ENCODE measurements around the gene ENC1. TPM values are rescaled to one million over a fixed set of nuclear protein-coding genes. Genes with fewer than 3 reads are reported as not detected.

The ENC1 gene
- total and polyA plus RNA-seq, 10 of the 15 experiments (the other 5 are each of a cell fraction or from before 2014, with no cell fraction given) = 8.2 to 55.5 (median 32.1) TPM

- TF ChIP-seq SREBF2 (IDR thresholded peaks at IDR 0.05; ENCODE audit: low read length) = no peak
- TF ChIP-seq IRF4 (IDR thresholded peaks at IDR 0.05; ENCODE audit: low read depth, low read length) = no peak
Measured at GRCh38 chr5:74608736-74609601, 31.6 kb downstream of the ENC1 start (continued).

GRCh38 chr5:74605759-74606158 lies 34.8 kb downstream of the ENC1 start:
- ChIA-PET SMC1A (ENCODE audit: uncharacterized antibody, unreplicated experiment) (interaction anchor here (1.4 kb wide), 1 partner anchor 32 kb away, joined by 4 read pairs; no protein-coding TSS in a partner anchor), CTCF (no interaction called here), RAD21 (ENCODE audit: unreplicated experiment) (no interaction called here), POLR2A (no interaction called here)
- FAIRE-seq (no peak), DNase-seq (ENCODE audit: low read depth, low spot score) (no peak), ATAC-seq (no peak)
- no peaks in the 10 kb centered on the region for H3K27me3 ChIP-seq (replicated peaks in 1 of 2; ENCODE audit: control insufficient read depth in 2 of 2, insufficient read depth in 2 of 2, low read length in 1 of 2)
- TF ChIP-seq CBX5 (IDR thresholded peaks at IDR 0.05; ENCODE audit: low read depth) (no peak), ZNF207 (IDR thresholded peaks at IDR 0.05; ENCODE audit: borderline replicate concordance) (no peak), ATF2 (IDR thresholded peaks at IDR 0.05; ENCODE audit: low read length) (no peak), DPF2 (IDR thresholded peaks at IDR 0.05) (no peak)
- TF ChIP-seq, protein P1, sequence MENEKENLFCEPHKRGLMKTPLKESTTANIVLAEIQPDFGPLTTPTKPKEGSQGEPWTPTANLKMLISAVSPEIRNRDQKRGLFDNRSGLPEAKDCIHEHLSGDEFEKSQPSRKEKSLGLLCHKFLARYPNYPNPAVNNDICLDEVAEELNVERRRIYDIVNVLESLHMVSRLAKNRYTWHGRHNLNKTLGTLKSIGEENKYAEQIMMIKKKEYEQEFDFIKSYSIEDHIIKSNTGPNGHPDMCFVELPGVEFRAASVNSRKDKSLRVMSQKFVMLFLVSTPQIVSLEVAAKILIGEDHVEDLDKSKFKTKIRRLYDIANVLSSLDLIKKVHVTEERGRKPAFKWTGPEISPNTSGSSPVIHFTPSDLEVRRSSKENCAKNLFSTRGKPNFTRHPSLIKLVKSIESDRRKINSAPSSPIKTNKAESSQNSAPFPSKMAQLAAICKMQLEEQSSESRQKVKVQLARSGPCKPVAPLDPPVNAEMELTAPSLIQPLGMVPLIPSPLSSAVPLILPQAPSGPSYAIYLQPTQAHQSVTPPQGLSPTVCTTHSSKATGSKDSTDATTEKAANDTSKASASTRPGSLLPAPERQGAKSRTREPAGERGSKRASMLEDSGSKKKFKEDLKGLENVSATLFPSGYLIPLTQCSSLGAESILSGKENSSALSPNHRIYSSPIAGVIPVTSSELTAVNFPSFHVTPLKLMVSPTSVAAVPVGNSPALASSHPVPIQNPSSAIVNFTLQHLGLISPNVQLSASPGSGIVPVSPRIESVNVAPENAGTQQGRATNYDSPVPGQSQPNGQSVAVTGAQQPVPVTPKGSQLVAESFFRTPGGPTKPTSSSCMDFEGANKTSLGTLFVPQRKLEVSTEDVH (IDR thresholded peaks at IDR 0.05; ENCODE audit: low read depth, partially characterized antibody) = no peak
- no TSS peak for BruUV-seq (replicated peaks)
- H3K9me3 ChIP-seq (replicated peaks; ENCODE audit: control insufficient read depth, insufficient read depth, low read length) = no peaks in the 10 kb centered on the region
- H3K27ac ChIP-seq (ENCODE audit: control insufficient read depth, insufficient read depth) = no peak overlapping the region
- no peak overlapping the region for H3K4me3 ChIP-seq
- no peak overlapping the region for H2AFZ ChIP-seq (ENCODE audit: control insufficient read depth, low read depth, low read length)
- H3K9ac ChIP-seq (ENCODE audit: control insufficient read depth, insufficient read depth, low read length) = no peak overlapping the region
- in situ Hi-C loops (cut with MboI) (no loop called here), intact Hi-C loops (cut with micrococcal nuclease; ENCODE audit: unreplicated experiment) (no loop called here)
- H3K4me2 ChIP-seq (ENCODE audit: control insufficient read depth, insufficient read depth) = no peak overlapping the region
- WGBS (ENCODE audit: insufficient coverage, insufficient replicate concordance, low lambda C conversion rate, missing lambda C conversion rate) = 94% methylated on average over 4 of the region's 4 CpGs
- H4K20me1 ChIP-seq (ENCODE audit: control insufficient read depth, insufficient read depth) = no peaks in the 10 kb centered on the region
- no peaks in the 10 kb centered on the region for H3K79me2 ChIP-seq (ENCODE audit: control insufficient read depth, insufficient read depth, low read length)
- H3K36me3 ChIP-seq (ENCODE audit: control insufficient read depth in 2 of 2, insufficient read depth in 2 of 2, low read length in 1 of 2) = no peaks in the 10 kb centered on the region
- no peaks in the 10 kb centered on the region for H3K4me1 ChIP-seq (ENCODE audit: control insufficient read depth, insufficient read depth, low read length)

Measured in GM12878 (cell line).